ENCODE measurements around the gene ATXN2.
A peak's percentile ranks its signal among the peaks of the same experiment; 100 is the strongest.
"Not testable (repeated sequence)": the region's sequence is repeated elsewhere in the genome, so short reads cannot be mapped to it uniquely, and the experiment has no call there.

ATXN2 gene

DNA sequence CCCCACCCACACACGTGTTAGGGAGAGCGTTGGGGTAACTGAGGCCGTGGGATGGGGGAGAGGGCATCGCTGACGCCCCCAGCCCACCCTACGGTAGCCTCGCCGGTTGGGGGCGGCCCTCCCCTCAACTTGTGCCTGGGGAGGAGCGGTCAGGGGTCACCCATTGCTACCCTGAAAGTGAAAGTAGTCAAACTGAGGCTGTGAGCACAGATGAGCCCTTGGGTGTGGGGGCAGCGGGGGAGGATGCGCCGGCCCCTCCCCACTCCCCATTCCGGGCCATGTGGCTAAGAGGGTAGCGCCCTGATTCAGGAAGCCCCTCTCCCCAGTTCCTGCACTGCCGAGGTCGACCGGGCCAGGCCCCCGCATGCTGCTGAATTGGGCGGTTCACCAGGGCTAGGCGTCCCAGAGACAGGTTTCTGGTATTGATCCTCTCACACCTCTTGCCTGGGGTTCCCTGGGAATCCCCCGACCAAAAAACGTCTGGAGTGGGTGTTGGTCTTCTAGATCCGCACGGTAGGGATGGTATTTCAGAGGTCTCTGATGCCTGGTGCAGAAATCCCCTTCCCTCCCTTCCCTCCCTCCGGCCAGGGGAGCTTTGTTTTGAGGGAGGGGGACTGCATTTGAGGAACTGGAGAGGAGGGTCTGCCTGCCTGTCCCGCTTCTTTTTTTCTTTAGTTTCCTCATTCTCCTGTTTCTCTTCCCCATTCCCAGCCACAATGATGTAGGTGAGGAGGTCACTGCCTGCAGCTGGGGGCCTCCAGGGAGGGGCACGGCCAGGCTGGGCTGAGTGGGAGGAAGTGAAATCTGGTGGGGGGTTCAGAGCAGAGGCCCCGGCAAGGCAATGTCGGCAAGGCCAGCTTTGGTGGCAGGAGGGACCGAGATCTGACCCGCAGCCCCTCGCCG is 192.4 kb downstream of the ATXN2 start:
- H3K4me1 ChIP-seq (ENCODE audit: control insufficient read depth in 1 of 2, insufficient read depth in 2 of 2, low read length in 2 of 2) = peaks cover 42 to 69% of the 10 kb centered on the region in 2 donors
- no peaks in the 10 kb centered on the region for H3K27me3 ChIP-seq (ENCODE audit: control insufficient read depth in 1 of 2, insufficient read depth in 2 of 2, low read length in 2 of 2)
- H3K9me3 ChIP-seq (ENCODE audit: control insufficient read depth in 1 of 2, low read length in 2 of 2) = no peaks in the 10 kb centered on the region
- H3K9ac ChIP-seq (ENCODE audit: low read depth in 1 of 2, low read length in 2 of 2) = peak overlapping the region; percentile 79 to 82
- no peaks in the 10 kb centered on the region for H3K36me3 ChIP-seq (ENCODE audit: control insufficient read depth in 1 of 2, insufficient read depth in 2 of 2, low read length in 2 of 2)
- H3K27ac ChIP-seq (ENCODE audit: low read depth, low read length) = peak overlapping the region; percentile 88
- peak overlapping the region; percentile 83 to 84 for H3K4me3 ChIP-seq (ENCODE audit: low read depth in 1 of 2, low read length in 2 of 2)

DNA sequence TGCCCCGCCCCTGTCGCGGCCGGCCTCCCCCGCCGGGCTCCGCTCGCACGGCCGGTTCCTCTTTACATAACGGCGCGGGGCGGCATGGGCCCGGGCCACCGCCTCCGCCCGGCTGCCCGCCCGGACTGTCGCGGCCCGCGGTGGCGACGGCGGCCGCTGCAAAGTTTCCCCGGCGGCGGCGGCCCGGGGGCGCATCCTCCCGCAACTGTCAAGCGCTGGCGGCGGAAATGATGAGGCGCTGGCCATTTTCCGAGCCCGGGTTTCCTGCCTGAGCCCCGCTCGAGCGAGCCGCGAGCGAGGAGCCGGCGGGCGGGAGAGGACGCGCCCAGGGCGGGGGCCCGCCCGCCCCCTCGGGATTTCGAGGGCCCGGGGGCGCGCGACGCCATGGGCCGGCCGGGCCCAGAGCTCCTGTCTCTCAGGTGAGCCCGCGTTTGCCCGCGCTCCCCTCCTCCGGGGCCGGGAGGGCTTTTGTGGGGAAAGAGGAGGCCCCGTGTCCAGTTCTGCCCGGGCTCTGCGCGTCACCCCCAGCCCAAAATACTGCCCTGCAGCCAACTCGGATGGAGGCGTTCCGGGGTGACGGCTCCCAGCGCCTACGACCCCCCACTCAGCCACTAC is 193.1 kb downstream of the ATXN2 start, which contains the start of gene SH2B3:
Gene SH2B3, plus strand, starts transcription at position 65 of the 615 bp plus-strand sequence. CDS start 12,223 bp downstream, outside the sequence.
- Histone ChIP-seq H3K27me3 (ENCODE audit: control insufficient read depth in 1 of 2, insufficient read depth in 2 of 2, low read length in 2 of 2) (no peaks in the 10 kb centered on the region), H3K27ac (ENCODE audit: low read depth, low read length) (peak within 1 kb of the TSS; percentile 88), H3K36me3 (ENCODE audit: control insufficient read depth in 1 of 2, insufficient read depth in 2 of 2, low read length in 2 of 2) (no peaks in the 10 kb centered on the region), H3K9ac (ENCODE audit: low read depth in 1 of 2, low read length in 2 of 2) (peak within 1 kb of the TSS; percentile 79 to 82), H3K4me3 (ENCODE audit: low read depth in 1 of 2, low read length in 2 of 2) (peak within 1 kb of the TSS; percentile 83 to 84), H3K9me3 (ENCODE audit: control insufficient read depth in 1 of 2, low read length in 2 of 2) (no peaks in the 10 kb centered on the region), H3K4me1 (ENCODE audit: control insufficient read depth in 1 of 2, insufficient read depth in 2 of 2, low read length in 2 of 2) (peaks cover 40 to 67% of the 10 kb centered on the region in 2 donors)

DNA sequence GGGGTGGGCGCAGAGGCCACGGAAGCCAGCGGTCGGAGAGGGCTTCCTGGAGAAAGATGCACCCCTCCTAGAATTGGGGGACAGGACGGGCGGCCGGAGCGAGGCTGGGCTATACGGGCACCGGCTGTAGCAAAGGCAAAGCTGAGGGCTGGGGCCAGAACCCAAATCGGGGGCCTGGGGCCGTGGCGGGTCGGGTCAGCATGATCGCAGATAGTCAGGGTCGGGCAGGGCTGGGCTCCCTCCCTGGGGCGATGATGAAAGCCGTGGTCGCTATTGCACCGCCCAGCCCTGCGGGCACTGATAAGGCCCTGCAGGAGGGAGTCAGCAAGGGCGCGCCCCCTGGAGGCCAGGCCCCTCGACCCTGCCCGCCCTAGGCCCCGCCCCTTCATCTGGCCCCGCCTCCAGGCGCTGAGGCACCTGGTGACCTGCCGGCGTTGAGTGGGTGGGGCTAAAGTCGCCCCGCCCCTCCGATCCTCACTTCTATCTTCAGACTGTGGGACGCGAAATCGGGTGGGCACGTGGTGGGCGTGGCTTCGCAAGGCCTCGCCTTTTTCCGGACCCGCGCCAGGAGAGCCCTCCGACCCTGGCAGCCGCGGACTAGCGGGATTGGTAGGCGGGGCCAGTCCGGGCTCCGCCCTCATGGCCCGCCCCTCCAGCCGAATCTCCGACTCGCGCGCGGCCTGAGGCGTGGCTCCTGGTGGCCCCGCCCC is 193.8 kb downstream of the ATXN2 start:
- Histone ChIP-seq H3K9ac (ENCODE audit: low read depth in 1 of 2, low read length in 2 of 2) (peak overlapping the region; percentile 26 to 63), H3K27ac (ENCODE audit: low read depth, low read length) (peak overlapping the region; percentile 54), H3K4me1 (ENCODE audit: control insufficient read depth in 1 of 2, insufficient read depth in 2 of 2, low read length in 2 of 2) (peaks cover 34 to 61% of the 10 kb centered on the region in 2 donors), H3K27me3 (ENCODE audit: control insufficient read depth in 1 of 2, insufficient read depth in 2 of 2, low read length in 2 of 2) (no peaks in the 10 kb centered on the region), H3K36me3 (ENCODE audit: control insufficient read depth in 1 of 2, insufficient read depth in 2 of 2, low read length in 2 of 2) (no peaks in the 10 kb centered on the region), H3K4me3 (ENCODE audit: low read depth in 1 of 2, low read length in 2 of 2) (peak overlapping the region; percentile 64 to 71), H3K9me3 (ENCODE audit: control insufficient read depth in 1 of 2, low read length in 2 of 2) (no peaks in the 10 kb centered on the region)

DNA sequence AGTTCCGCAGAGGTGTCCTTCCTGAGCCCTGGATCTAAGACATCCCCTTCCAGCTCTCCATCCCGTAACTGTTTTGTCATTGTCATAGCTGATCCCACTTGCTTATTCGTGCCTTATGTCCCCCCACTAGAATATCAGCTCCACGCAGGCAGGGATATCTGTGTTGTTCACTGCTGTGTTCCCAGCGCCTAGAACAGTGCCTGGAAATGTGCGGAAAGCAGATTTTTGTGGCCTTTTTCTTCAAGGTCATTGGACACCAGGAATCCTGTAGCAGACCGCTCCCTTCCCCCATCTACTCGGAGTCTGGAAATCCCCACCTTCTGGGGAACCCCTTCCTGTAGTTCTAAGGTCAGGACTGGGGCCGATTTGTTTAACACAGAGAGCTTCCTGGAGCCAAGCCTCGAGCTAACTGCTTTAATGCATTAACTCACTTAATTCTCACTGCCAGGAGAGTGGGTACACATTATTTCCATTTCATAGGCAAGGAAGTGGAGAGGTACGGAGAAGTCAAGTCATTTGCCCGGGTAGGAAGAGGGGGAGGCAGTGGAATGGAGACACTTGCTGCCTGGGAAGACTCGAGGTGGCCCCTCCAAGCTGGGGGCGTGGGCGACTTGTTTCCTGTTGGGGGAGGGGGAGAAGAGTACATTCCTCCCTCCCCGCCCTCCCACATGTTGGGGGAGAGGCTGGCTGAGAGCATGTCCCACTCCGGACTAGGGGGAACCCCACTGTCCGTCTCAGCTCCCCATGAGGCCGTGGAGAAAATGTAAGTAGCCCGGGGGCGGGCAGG is 194.6 kb downstream of the ATXN2 start:
- Histone ChIP-seq H3K27me3 (ENCODE audit: control insufficient read depth in 1 of 2, insufficient read depth in 2 of 2, low read length in 2 of 2) (no peaks in the 10 kb centered on the region), H3K9me3 (ENCODE audit: control insufficient read depth in 1 of 2, low read length in 2 of 2) (no peaks in the 10 kb centered on the region), H3K4me1 (ENCODE audit: control insufficient read depth in 1 of 2, insufficient read depth in 2 of 2, low read length in 2 of 2) (peaks cover 28 to 53% of the 10 kb centered on the region in 2 donors), H3K9ac (ENCODE audit: low read depth in 1 of 2, low read length in 2 of 2) (peak overlapping the region; percentile 26 to 63), H3K36me3 (ENCODE audit: control insufficient read depth in 1 of 2, insufficient read depth in 2 of 2, low read length in 2 of 2) (no peaks in the 10 kb centered on the region), H3K27ac (ENCODE audit: low read depth, low read length) (peak overlapping the region; percentile 2), H3K4me3 (ENCODE audit: low read depth in 1 of 2, low read length in 2 of 2) (peak overlapping the region; percentile 64 to 71)

DNA sequence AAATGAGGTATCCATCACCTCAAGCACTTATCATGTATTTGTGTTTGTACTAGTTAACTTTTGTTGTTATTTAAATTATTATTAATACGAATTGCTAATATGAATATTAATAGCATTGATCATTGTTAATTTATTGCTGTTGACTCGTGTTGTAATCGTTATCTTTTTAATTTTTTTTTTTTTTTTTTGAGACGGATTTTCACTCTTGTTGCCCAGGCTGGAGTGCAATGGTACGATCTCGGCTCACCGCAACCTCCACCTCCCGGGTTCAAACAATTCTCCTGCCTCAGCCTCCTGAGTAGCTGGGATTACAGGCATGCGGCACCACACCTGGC is 196.7 kb downstream of the ATXN2 start:
- H3K27ac ChIP-seq (ENCODE audit: low read depth, low read length); H3K36me3 ChIP-seq (ENCODE audit: control insufficient read depth in 1 of 2, insufficient read depth in 2 of 2, low read length in 2 of 2); H3K27me3 ChIP-seq (ENCODE audit: control insufficient read depth in 1 of 2, insufficient read depth in 2 of 2, low read length in 2 of 2); H3K4me3 ChIP-seq (ENCODE audit: low read depth in 1 of 2, low read length in 2 of 2); H3K9ac ChIP-seq (ENCODE audit: low read depth in 1 of 2, low read length in 2 of 2); H3K9me3 ChIP-seq (ENCODE audit: control insufficient read depth in 1 of 2, low read length in 2 of 2): not testable (repeated sequence)
- H3K4me1 ChIP-seq (ENCODE audit: control insufficient read depth in 1 of 2, insufficient read depth in 2 of 2, low read length in 2 of 2) = peaks cover 18 to 39% of the 10 kb centered on the region in 2 donors
